ENCODE measurements around the gene TSPAN13. TPM values are rescaled to one million over a fixed set of nuclear protein-coding genes. Genes with fewer than 3 reads are reported as not detected.
A peak's percentile ranks its signal among the peaks of the same experiment; 100 is the strongest.

TSPAN13 gene
- total RNA-seq, 1 donor from 2014 or later = 112 TPM

- Mint-ChIP-seq H3K9me3 (ENCODE audit: low read depth) (no peaks in the 10 kb centered on the region), H3K4me3 (ENCODE audit: low read depth) (no peak overlapping the region), H3K4me1 (ENCODE audit: low read depth) (peaks cover 24% of the 10 kb centered on the region), H3K27ac (peak overlapping the region; percentile 3), H3K36me3 (ENCODE audit: insufficient read depth) (no peaks in the 10 kb centered on the region), H3K27me3 (no peaks in the 10 kb centered on the region)
- peak; percentile 56 for TF ChIP-seq CTCF (IDR thresholded peaks at IDR 0.05; ENCODE audit: unreplicated experiment)
- no peak for DNase-seq (ENCODE audit: low spot score, unreplicated experiment)
Measured at GRCh38 chr7:16801111-16801542, 47.6 kb downstream of the TSPAN13 start.

GRCh38 chr7:16801579-16801978 lies 48.0 kb downstream of the TSPAN13 start:
- TF ChIP-seq CTCF (IDR thresholded peaks at IDR 0.05; ENCODE audit: unreplicated experiment) = no peak
- H3K4me3 Mint-ChIP-seq (ENCODE audit: low read depth) = no peak overlapping the region
- H3K27ac Mint-ChIP-seq = peak overlapping the region; percentile 3
- no peaks in the 10 kb centered on the region for H3K36me3 Mint-ChIP-seq (ENCODE audit: insufficient read depth)
- no peaks in the 10 kb centered on the region for H3K27me3 Mint-ChIP-seq
- no peaks in the 10 kb centered on the region for H3K9me3 Mint-ChIP-seq (ENCODE audit: low read depth)
- peaks cover 24% of the 10 kb centered on the region for H3K4me1 Mint-ChIP-seq (ENCODE audit: low read depth)
- no peak for DNase-seq (ENCODE audit: low spot score, unreplicated experiment)

- TF ChIP-seq CTCF (IDR thresholded peaks at IDR 0.05; ENCODE audit: unreplicated experiment) = no peak
- no peaks in the 10 kb centered on the region for H3K9me3 Mint-ChIP-seq (ENCODE audit: low read depth)
- no peak overlapping the region for H3K27ac Mint-ChIP-seq
- H3K4me3 Mint-ChIP-seq (ENCODE audit: low read depth) = no peak overlapping the region
- H3K4me1 Mint-ChIP-seq (ENCODE audit: low read depth) = peaks cover 23% of the 10 kb centered on the region
- no peaks in the 10 kb centered on the region for H3K27me3 Mint-ChIP-seq
- no peak for DNase-seq (ENCODE audit: low spot score, unreplicated experiment)
- no peaks in the 10 kb centered on the region for H3K36me3 Mint-ChIP-seq (ENCODE audit: insufficient read depth)
Measured at GRCh38 chr7:16803125-16803524, 49.6 kb downstream of the TSPAN13 start.

GRCh38 chr7:16803881-16804673 lies 50.5 kb downstream of the TSPAN13 start:
- peak overlapping the region; percentile 48 for H3K4me3 Mint-ChIP-seq (ENCODE audit: low read depth)
- peaks cover 23% of the 10 kb centered on the region for H3K4me1 Mint-ChIP-seq (ENCODE audit: low read depth)
- no peak for DNase-seq (ENCODE audit: low spot score, unreplicated experiment)
- peak overlapping the region; percentile 81 for H3K27ac Mint-ChIP-seq
- no peaks in the 10 kb centered on the region for H3K9me3 Mint-ChIP-seq (ENCODE audit: low read depth)
- no peak for TF ChIP-seq CTCF (IDR thresholded peaks at IDR 0.05; ENCODE audit: unreplicated experiment)
- H3K36me3 Mint-ChIP-seq (ENCODE audit: insufficient read depth) = no peaks in the 10 kb centered on the region
- H3K27me3 Mint-ChIP-seq = no peaks in the 10 kb centered on the region

- H3K27ac Mint-ChIP-seq = peak within 1 kb of the TSS; percentile 81
- H3K9me3 Mint-ChIP-seq (ENCODE audit: low read depth) = peaks cover 1% of the 10 kb centered on the region
- peak within 1 kb of the TSS; percentile 48 for H3K4me3 Mint-ChIP-seq (ENCODE audit: low read depth)
- H3K36me3 Mint-ChIP-seq (ENCODE audit: insufficient read depth) = no peaks in the 10 kb centered on the region
- DNase-seq (ENCODE audit: low spot score, unreplicated experiment) = no peak
- no peak for TF ChIP-seq CTCF (IDR thresholded peaks at IDR 0.05; ENCODE audit: unreplicated experiment)
- peaks cover 23% of the 10 kb centered on the region for H3K4me1 Mint-ChIP-seq (ENCODE audit: low read depth)
- no peaks in the 10 kb centered on the region for H3K27me3 Mint-ChIP-seq
Measured at GRCh38 chr7:16804674-16805439, 51.3 kb downstream of the TSPAN13 start, which contains the start of gene AGR2. Gene AGR2 (minus strand): TSS chr7:16804999. CDS start chr7:16801796, 3,203 bp downstream.
